Measurements from ENCODE around the gene INPP4A. TPM values are rescaled to one million over a fixed set of nuclear protein-coding genes. Genes with fewer than 3 reads are reported as not detected.

INPP4A gene
- total and polyA plus RNA-seq, 9 of the 15 experiments (the other 6 are each of a cell fraction or from before 2014, with no cell fraction given), result 1.8 to 15.7 (median 8.3) TPM

- no peak for TF ChIP-seq REST (IDR thresholded peaks at IDR 0.05; ENCODE audit: borderline replicate concordance)
- no peak for TF ChIP-seq REST (CRISPR knock-in tag; IDR thresholded peaks at IDR 0.05; ENCODE audit: low read depth)
- no peak for TF ChIP-seq ZNF764 (CRISPR knock-in tag; IDR thresholded peaks at IDR 0.05; ENCODE audit: low read depth)
- TF ChIP-seq PYGO2 (tag; IDR thresholded peaks at IDR 0.05), result no peak
- TF ChIP-seq SMAD1 (IDR thresholded peaks at IDR 0.05; ENCODE audit: low read depth, low read length, partially characterized antibody), result no peak
- TF ChIP-seq ZNF316 (IDR thresholded peaks at IDR 0.05), result no peak
- no peak for TF ChIP-seq ZNF197 (CRISPR knock-in tag; IDR thresholded peaks at IDR 0.05; ENCODE audit: low read depth)
- TF ChIP-seq CREBBP (IDR thresholded peaks at IDR 0.05; ENCODE audit: low read depth, low read length), result no peak
- TF ChIP-seq PRPF4 (IDR thresholded peaks at IDR 0.05; ENCODE audit: insufficient read depth, low read depth, low read length, poor library complexity, severe bottlenecking), result no peak
- TF ChIP-seq PREB (CRISPR knock-in tag; IDR thresholded peaks at IDR 0.05), result no peak
- no peak for TF ChIP-seq ZC3H8 (IDR thresholded peaks at IDR 0.05)
- TF ChIP-seq ZBTB26 (CRISPR knock-in tag; IDR thresholded peaks at IDR 0.05), result no peak
- TF ChIP-seq POLR2AphosphoS5 (IDR thresholded peaks at IDR 0.05; ENCODE audit: control insufficient read depth, insufficient read depth, low read depth, low read length), result no peak
- TF ChIP-seq CBX3 (IDR thresholded peaks at IDR 0.05; ENCODE audit: borderline replicate concordance in 1 of 2, low read length in 2 of 2), result no peak
- TF ChIP-seq ZNF740 (CRISPR knock-in tag; IDR thresholded peaks at IDR 0.05), result no peak
- no peak for TF ChIP-seq ZNF740 (tag; IDR thresholded peaks at IDR 0.05)
- TF ChIP-seq ZNF778 (CRISPR knock-in tag; IDR thresholded peaks at IDR 0.05), result no peak
These were observed 116.4 kb downstream of the INPP4A start (continued) for GRCh38 chr2:98561018-98561417.
